GM12874 (cell line): ENCODE data around the gene GAGE2A.

ENCODE experiments used
- CTCF ChIP-seq: IDR thresholded peaks from 2 replicates; pipeline ENCODE4 v1.5.1; 2011; ENCODE audit warnings: low read depth, mild to moderate bottlenecking, control low read depth, low read length, moderate library complexity; ENCODE audit not compliant: insufficient read depth

Gene GAGE2A

GRCh38 chrX:49610718-49611310 is 21.5 kb downstream of the GAGE2A start:
- TF ChIP-seq CTCF = no peak

GRCh38 chrX:49618574-49618973 is 29.3 kb downstream of the GAGE2A start:
- no peak for TF ChIP-seq CTCF

GRCh38 chrX:49627086-49627777 is 37.9 kb downstream of the GAGE2A start:
- TF ChIP-seq CTCF = peak; percentile 56

- no peak for TF ChIP-seq CTCF
Measured at GRCh38 chrX:49644991-49645637, 55.8 kb downstream of the GAGE2A start.
